Measurements from ENCODE around the gene NUDT8. TPM values are rescaled to one million over a fixed set of nuclear protein-coding genes. Genes with fewer than 3 reads are reported as not detected.

Gene NUDT8
- total and polyA plus RNA-seq, 10 of the 15 experiments (the other 5 are each of a cell fraction or from before 2014, with no cell fraction given) = 0.32 to 18.2 (median 9.8) TPM

GRCh38 chr11:67615728-67616430 lies 13.9 kb downstream of the NUDT8 start:
- ChIA-PET POLR2A (interaction anchor here (1.0 to 3.5 kb wide), 3 partner anchors 14 to 32 kb away, joined by 3 to 25 read pairs (median 4); partner anchors contain the start of gene GSTP1), SMC1A (ENCODE audit: uncharacterized antibody, unreplicated experiment) (interaction anchor here (0.6 to 3.4 kb wide), 4 partner anchors 13 to 387 kb away, joined by 3 to 14 read pairs (median 3); partner anchors contain the start of gene NUDT8), CTCF (interaction anchor here (0.6 to 6.0 kb wide), 8 partner anchors 9 to 44 kb away, joined by 3 to 71 read pairs (median 4); partner anchors contain the start of genes GSTP1 and NUDT8), RAD21 (ENCODE audit: unreplicated experiment) (interaction anchor here (1.1 kb wide), 2 partner anchors 14 to 32 kb away, joined by 6 to 9 read pairs; partner anchors contain the start of genes GSTP1 and NUDT8)
- peaks cover 22% of the 10 kb centered on the region for H3K4me1 ChIP-seq (ENCODE audit: control insufficient read depth, insufficient read depth, low read length)
- H3K79me2 ChIP-seq (ENCODE audit: control insufficient read depth, insufficient read depth, low read length) = no peaks in the 10 kb centered on the region
- no peak overlapping the region for H2AFZ ChIP-seq (ENCODE audit: control insufficient read depth, low read depth, low read length)
- intact Hi-C loops (cut with micrococcal nuclease; ENCODE audit: unreplicated experiment) (no loop called here), in situ Hi-C loops (cut with MboI) (no loop called here)
- H3K36me3 ChIP-seq (ENCODE audit: control insufficient read depth in 2 of 2, insufficient read depth in 2 of 2, low read length in 1 of 2) = peaks cover 5 to 16% of the 10 kb centered on the region in 2 experiments; a peak in 3 of 4 replicates
- H3K9ac ChIP-seq (ENCODE audit: control insufficient read depth, insufficient read depth, low read length) = no peak overlapping the region
- no peak for FAIRE-seq
- no peaks in the 10 kb centered on the region for H3K27me3 ChIP-seq (replicated peaks in 1 of 2; ENCODE audit: control insufficient read depth in 2 of 2, insufficient read depth in 2 of 2, low read length in 1 of 2)
- no peaks in the 10 kb centered on the region for H3K9me3 ChIP-seq (replicated peaks; ENCODE audit: control insufficient read depth, insufficient read depth, low read length)
- WGBS (ENCODE audit: insufficient coverage, insufficient replicate concordance, low lambda C conversion rate, missing lambda C conversion rate) = 64% methylated on average over 31 of the region's 34 CpGs
- no peaks in the 10 kb centered on the region for H4K20me1 ChIP-seq (ENCODE audit: control insufficient read depth, insufficient read depth)
- no peak overlapping the region for H3K4me3 ChIP-seq
- ATAC-seq = no peak
- no peak overlapping the region for H3K4me2 ChIP-seq (ENCODE audit: control insufficient read depth, insufficient read depth)
- TF ChIP-seq BHLHE40 (IDR thresholded peaks at IDR 0.05; ENCODE audit: borderline replicate concordance in 1 of 2, low read depth in 2 of 2, low read length in 1 of 2) (peak in 1 of 2 experiments; percentile 58; a peak in 1 of 4 replicates), POU2F2 (IDR thresholded peaks at IDR 0.05; ENCODE audit: borderline replicate concordance, low read depth, low read length) (no peak)
- no TSS peak for BruUV-seq (replicated peaks)
- H3K27ac ChIP-seq (ENCODE audit: control insufficient read depth, insufficient read depth) = no peak overlapping the region
- DNase-seq (ENCODE audit: low read depth, low spot score) = no peak
